ENCODE data around the gene MCF2L.

DNA sequence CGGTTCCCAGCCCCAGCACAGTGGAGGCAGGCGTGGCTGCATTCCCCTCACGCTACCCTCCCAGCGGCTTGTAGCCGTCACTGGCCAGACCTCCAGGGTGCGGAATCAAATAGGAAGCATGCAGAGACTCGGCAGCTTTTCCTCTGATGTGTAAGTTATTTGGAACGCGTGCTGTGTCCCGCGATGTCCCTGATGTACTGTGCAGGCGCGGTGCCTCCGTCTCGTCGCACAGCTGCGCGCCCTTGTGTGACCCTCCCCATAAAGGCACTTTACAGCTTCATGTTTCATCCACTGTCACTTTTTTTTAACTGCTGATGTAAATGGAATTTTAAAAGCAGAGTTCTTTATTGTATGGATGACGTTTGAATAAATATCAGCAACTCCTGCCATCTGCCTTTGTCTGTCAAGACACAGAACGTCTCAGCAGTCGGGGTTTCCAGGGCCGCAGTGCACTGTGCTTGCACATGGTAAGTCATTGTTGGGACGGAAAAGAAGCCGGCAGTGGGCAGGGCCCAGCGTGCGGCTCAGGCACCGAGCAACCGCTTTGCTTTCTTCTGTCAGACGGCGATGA lies 129.2 kb downstream of the MCF2L start:
- TF ChIP-seq BHLHE40 (IDR thresholded peaks at IDR 0.05; ENCODE audit: low read length), result no peak
- TF ChIP-seq, protein P1, sequence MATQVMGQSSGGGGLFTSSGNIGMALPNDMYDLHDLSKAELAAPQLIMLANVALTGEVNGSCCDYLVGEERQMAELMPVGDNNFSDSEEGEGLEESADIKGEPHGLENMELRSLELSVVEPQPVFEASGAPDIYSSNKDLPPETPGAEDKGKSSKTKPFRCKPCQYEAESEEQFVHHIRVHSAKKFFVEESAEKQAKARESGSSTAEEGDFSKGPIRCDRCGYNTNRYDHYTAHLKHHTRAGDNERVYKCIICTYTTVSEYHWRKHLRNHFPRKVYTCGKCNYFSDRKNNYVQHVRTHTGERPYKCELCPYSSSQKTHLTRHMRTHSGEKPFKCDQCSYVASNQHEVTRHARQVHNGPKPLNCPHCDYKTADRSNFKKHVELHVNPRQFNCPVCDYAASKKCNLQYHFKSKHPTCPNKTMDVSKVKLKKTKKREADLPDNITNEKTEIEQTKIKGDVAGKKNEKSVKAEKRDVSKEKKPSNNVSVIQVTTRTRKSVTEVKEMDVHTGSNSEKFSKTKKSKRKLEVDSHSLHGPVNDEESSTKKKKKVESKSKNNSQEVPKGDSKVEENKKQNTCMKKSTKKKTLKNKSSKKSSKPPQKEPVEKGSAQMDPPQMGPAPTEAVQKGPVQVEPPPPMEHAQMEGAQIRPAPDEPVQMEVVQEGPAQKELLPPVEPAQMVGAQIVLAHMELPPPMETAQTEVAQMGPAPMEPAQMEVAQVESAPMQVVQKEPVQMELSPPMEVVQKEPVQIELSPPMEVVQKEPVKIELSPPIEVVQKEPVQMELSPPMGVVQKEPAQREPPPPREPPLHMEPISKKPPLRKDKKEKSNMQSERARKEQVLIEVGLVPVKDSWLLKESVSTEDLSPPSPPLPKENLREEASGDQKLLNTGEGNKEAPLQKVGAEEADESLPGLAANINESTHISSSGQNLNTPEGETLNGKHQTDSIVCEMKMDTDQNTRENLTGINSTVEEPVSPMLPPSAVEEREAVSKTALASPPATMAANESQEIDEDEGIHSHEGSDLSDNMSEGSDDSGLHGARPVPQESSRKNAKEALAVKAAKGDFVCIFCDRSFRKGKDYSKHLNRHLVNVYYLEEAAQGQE (IDR thresholded peaks at IDR 0.05; ENCODE audit: borderline replicate concordance), result no peak
- TF ChIP-seq, protein P1 (CRISPR knock-in tag; IDR thresholded peaks at IDR 0.05; ENCODE audit: low read depth), result no peak
- TF ChIP-seq SREBF2 (CRISPR knock-in tag; IDR thresholded peaks at IDR 0.05), result no peak
- TF ChIP-seq ZNF146 (CRISPR knock-in tag; IDR thresholded peaks at IDR 0.05; ENCODE audit: unreplicated experiment), result no peak
- TF ChIP-seq ZFX (CRISPR knock-in tag; IDR thresholded peaks at IDR 0.05), result no peak
- no peak for TF ChIP-seq CTCF (IDR thresholded peaks at IDR 0.05 in 2 of 3, conservative IDR thresholded peaks at IDR 0.05 in 1 of 3; ENCODE audit: insufficient read depth in 2 of 3, low read depth in 1 of 3, low read length in 3 of 3)
- TF ChIP-seq POLR2A (conservative IDR thresholded peaks at IDR 0.05), result no peak

All from K562 (cell line).